ENCODE measurements around the gene WDR91.

GRCh38 chr7:135156290-135156689 is 55.0 kb downstream of the WDR91 start:
- no peak for TF ChIP-seq CTCF (IDR thresholded peaks at IDR 0.05; ENCODE audit: low read length)
- no peak for TF ChIP-seq EZH2 (IDR thresholded peaks at IDR 0.05; ENCODE audit: borderline replicate concordance, low read length)

Data from OCI-LY1 (cell line).